Upper lobe of left lung (tissue), 6 donors: ENCODE measurements around the gene UBA1. TPM values are rescaled to one million over a fixed set of nuclear protein-coding genes. Genes with fewer than 3 reads are reported as not detected.
A peak's percentile ranks its signal among the peaks of the same experiment; 100 is the strongest.

ENCODE experiments used
- ATAC-seq, 2 donors: fragments of 200-7000 bp; cut with Tn5 transposase; one replicate each; pipeline ENCODE4 v1.9.1; 2022; ENCODE audit warnings: mild to moderate bottlenecking in 2 of 2, moderate library complexity in 2 of 2; ENCODE audit not compliant: low FRiP score in 2 of 2
- DNase-seq, 2 donors: peaks; one replicate each; pipeline ENCODE4 v3.0.0-alpha.2; 2019 to 2020
- H3K27ac ChIP-seq, 4 donors: fragments of 200-600 bp; sonication (generic); one replicate each; pipeline ENCODE4 v1.5.1; 2016 to 2019
- H3K27me3 ChIP-seq, 4 donors: fragments of 200-600 bp; sonication (generic); one replicate each; pipeline ENCODE4 v1.5.1; 2017 to 2019
- H3K36me3 ChIP-seq, 4 donors: fragments of 200-600 bp; sonication (generic); one replicate each; pipeline ENCODE4 v1.5.1; 2016 to 2019
- H3K4me1 ChIP-seq, 4 donors: fragments of 200-600 bp; sonication (generic); one replicate each; pipeline ENCODE4 v1.5.1; 2018 to 2019
- H3K4me3 ChIP-seq, 4 donors: fragments of 200-600 bp; sonication (generic); one replicate each; pipeline ENCODE4 v1.5.1; 2017 to 2019; ENCODE audit warnings: mild to moderate bottlenecking in 2 of 4, moderate library complexity in 1 of 4
- H3K9me3 ChIP-seq, 4 donors: fragments of 200-600 bp; sonication (generic); one replicate each; pipeline ENCODE4 v1.5.1; 2018 to 2019
- CTCF ChIP-seq, 6 experiments: fragments of 450-650 bp in 4 of 6; fragments of 200-600 bp in 2 of 6; sonication (generic) in 2 of 6; IDR thresholded peaks; one replicate each; pipeline ENCODE4 v1.5.1; 2016 to 2019; ENCODE audit warnings: antibody characterized with exemption in 6 of 6
- EP300 ChIP-seq, 4 donors: sonication (generic); formaldehyde crosslinking; IDR thresholded peaks; one replicate each; pipeline ENCODE4 v1.5.1; 2017; ENCODE audit warnings: antibody characterized with exemption in 4 of 4, control low read depth in 2 of 4
- POLR2A ChIP-seq, 4 donors: fragments of 450-650 bp; IDR thresholded peaks; one replicate each; pipeline ENCODE4 v1.5.1; 2016 to 2017; ENCODE audit warnings: antibody characterized with exemption in 4 of 4, mild to moderate bottlenecking in 2 of 4
- POLR2AphosphoS5 ChIP-seq, 2 donors: sonication (generic); formaldehyde crosslinking; IDR thresholded peaks; one replicate each; pipeline ENCODE4 v1.5.1; 2017; ENCODE audit warnings: antibody characterized with exemption in 2 of 2
- WGBS, 2 donors: methylation state at CpG; one replicate each; pipeline ENCODE4 v1.1.5; 2017 to 2018; 5-methylcytosine and 5-hydroxymethylcytosine counted together
- total RNA-seq, 6 donors: library from RNA; depleted of rRNA in 4 of 6; stranded (reverse); fragments of >200 nt in 4 of 6; gene quantifications; one replicate each; pipeline versions ENCODE4 v1.1.0 to v1.2.1, GENCODE V29; 2016 to 2021
- donor health status: DM: no; HTN: no; CAD: no; lungs with moderate emphysema.
- donor health status: DM: no; HTN: yes; CAD: no; lungs with severe emphysema.

The UBA1 gene
- total RNA-seq, 6 donors from 2014 or later = 128 to 186 (median 173) TPM

GRCh38 chrX:47168495-47169073, 25.0 kb upstream of the UBA1 start:
- Histone ChIP-seq H3K27ac (no peak overlapping the region), H3K27me3 (no peaks in the 10 kb centered on the region), H3K36me3 (peaks cover 0 to 44% (median 23%) of the 10 kb centered on the region in 4 donors), H3K9me3 (peaks cover 0 to 7% (median 0%) of the 10 kb centered on the region in 4 donors), H3K4me1 (no peaks in the 10 kb centered on the region), H3K4me3 (no peak overlapping the region)
- TF ChIP-seq POLR2A (IDR thresholded peaks at IDR 0.05) (no peak), CTCF (IDR thresholded peaks at IDR 0.05) (no peak)
- no peak for DNase-seq
- WGBS, 2 donors = 78 to 86% methylated on average over 6 of the region's 6 CpGs
- no peak for ATAC-seq

DNA sequence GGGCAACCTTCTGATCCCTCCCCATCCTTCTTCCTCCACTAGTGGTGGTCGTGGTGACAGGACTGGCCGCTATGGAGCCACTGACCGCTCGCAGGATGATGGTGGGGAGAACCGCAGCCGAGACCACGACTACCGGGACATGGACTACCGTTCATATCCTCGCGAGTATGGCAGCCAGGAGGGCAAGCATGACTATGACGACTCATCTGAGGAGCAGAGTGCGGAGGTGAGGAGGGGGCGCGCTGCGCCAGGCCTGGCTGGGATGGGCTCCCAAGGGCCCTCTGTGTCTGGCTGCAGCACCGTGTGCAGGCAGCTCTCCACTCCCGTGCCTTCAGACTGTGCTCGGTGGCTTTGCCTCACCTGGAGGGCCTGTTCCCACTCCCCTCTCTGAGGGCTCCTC, 24.4 kb upstream of the UBA1 start:
- Histone ChIP-seq H3K9me3 (peaks cover 0 to 6% (median 0%) of the 10 kb centered on the region in 4 donors), H3K27me3 (no peaks in the 10 kb centered on the region), H3K4me3 (no peak overlapping the region), H3K4me1 (no peaks in the 10 kb centered on the region), H3K27ac (no peak overlapping the region), H3K36me3 (peaks cover 0 to 49% (median 26%) of the 10 kb centered on the region in 4 donors)
- DNase-seq (no peak), ATAC-seq (no peak)
- 97% methylated on average over 19 of the region's 19 CpGs; no CpG with 5 or more reads in 1 of the 2 donors for WGBS, 2 donors
- no peak for TF ChIP-seq EP300 (IDR thresholded peaks at IDR 0.05)
- TF ChIP-seq POLR2A (IDR thresholded peaks at IDR 0.05) = no peak

DNA sequence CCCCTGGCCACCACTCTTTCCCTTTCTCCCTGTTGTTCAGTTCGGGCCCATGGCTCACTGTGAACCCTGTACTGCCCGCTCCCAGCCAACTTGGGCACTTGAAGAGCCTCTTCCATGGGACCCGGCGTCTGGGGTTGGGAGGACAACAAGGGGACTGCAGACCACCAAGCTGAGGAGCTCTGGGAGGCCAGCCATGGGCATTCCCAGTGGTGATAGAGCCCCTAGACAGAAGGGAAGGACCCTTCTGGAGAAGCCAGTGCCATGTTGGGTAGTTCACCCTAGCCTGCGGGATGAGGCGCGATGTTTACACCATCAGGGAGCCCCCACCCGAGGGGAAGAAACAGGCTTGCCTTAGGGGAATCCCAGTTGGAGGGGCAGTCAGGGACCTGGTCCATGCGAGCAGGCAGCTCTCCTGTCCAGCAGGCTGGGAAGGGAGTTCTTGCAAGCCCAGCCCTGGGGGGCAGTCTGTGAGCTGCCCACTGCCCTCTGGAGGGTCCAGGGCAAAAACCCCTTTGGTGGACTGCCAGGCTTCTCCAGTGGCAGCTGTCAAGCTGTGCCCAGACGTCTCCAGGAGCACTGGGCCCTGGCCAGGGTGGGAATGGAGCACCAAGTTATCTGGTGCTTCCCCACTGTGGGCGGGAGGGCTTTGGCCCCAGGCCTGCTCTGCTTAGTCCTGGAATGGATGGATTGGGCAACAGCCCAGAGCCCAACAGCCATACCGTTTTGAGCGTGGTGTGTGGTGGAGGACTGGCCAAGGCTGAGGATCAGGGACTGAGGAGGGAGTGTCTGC, 23.7 kb upstream of the UBA1 start:
- ATAC-seq (peak in 1 of 2 donors; percentile 41), DNase-seq (no peak)
- 85 to 100% methylated on average over 2 to 11 of the region's 13 CpGs for WGBS, 2 donors

GRCh38 chrX:47170861-47171692, 22.6 kb upstream of the UBA1 start:
- no peak overlapping the region for H3K27ac ChIP-seq
- TF ChIP-seq POLR2A (IDR thresholded peaks at IDR 0.05) = no peak
- no peak for TF ChIP-seq EP300 (IDR thresholded peaks at IDR 0.05)
- no peak for TF ChIP-seq CTCF (IDR thresholded peaks at IDR 0.05)
- no peak for TF ChIP-seq POLR2AphosphoS5 (IDR thresholded peaks at IDR 0.05)
- H3K27me3 ChIP-seq = no peaks in the 10 kb centered on the region
- H3K9me3 ChIP-seq = no peaks in the 10 kb centered on the region
- ATAC-seq (no peak), DNase-seq (no peak)
- no peaks in the 10 kb centered on the region for H3K4me1 ChIP-seq
- peaks cover 0 to 67% (median 34%) of the 10 kb centered on the region in 4 donors for H3K36me3 ChIP-seq
- WGBS, 2 donors = 87 to 93% methylated on average over 9 to 28 of the region's 34 CpGs
- no peak overlapping the region for H3K4me3 ChIP-seq

More for the DNA sequence above, 23.7 kb upstream of the UBA1 start:
- H3K36me3 ChIP-seq = peaks cover 0 to 56% (median 28%) of the 10 kb centered on the region in 4 donors
- H3K9me3 ChIP-seq = no peaks in the 10 kb centered on the region
- TF ChIP-seq POLR2AphosphoS5 (IDR thresholded peaks at IDR 0.05) (no peak), EP300 (IDR thresholded peaks at IDR 0.05) (no peak), POLR2A (IDR thresholded peaks at IDR 0.05) (no peak), CTCF (IDR thresholded peaks at IDR 0.05) (no peak)
- H3K4me1 ChIP-seq = no peaks in the 10 kb centered on the region
- H3K4me3 ChIP-seq = no peak overlapping the region
- H3K27me3 ChIP-seq = no peaks in the 10 kb centered on the region
- no peak overlapping the region for H3K27ac ChIP-seq

GRCh38 chrX:47171996-47172395, 21.6 kb upstream of the UBA1 start:
- Histone ChIP-seq H3K4me1 (no peaks in the 10 kb centered on the region), H3K9me3 (no peaks in the 10 kb centered on the region)
- no peak for ATAC-seq

More at GRCh38 chrX:47171996-47172395, 21.6 kb upstream of the UBA1 start:
- Histone ChIP-seq H3K27ac (no peak overlapping the region), H3K36me3 (peaks cover 0 to 74% (median 40%) of the 10 kb centered on the region in 4 donors), H3K4me3 (no peak overlapping the region), H3K27me3 (no peaks in the 10 kb centered on the region)
- TF ChIP-seq EP300 (IDR thresholded peaks at IDR 0.05) (no peak), CTCF (IDR thresholded peaks at IDR 0.05) (no peak), POLR2AphosphoS5 (IDR thresholded peaks at IDR 0.05) (no peak), POLR2A (IDR thresholded peaks at IDR 0.05) (no peak)
- 83 to 100% methylated on average over 1 to 2 of the region's 2 CpGs for WGBS, 2 donors
- DNase-seq = no peak
